RWPE2 (cell line): ENCODE data around the gene VAV1.
A peak's percentile ranks its signal among the peaks of the same experiment; 100 is the strongest.

Experiments
- ATAC-seq: fragments of 200-7000 bp; cut with Tn5 transposase; 3 replicates; pipeline ENCODE4 v1.9.1; 2021; ENCODE audit warnings: low read depth
- DNase-seq: peaks from one replicate; pipeline ENCODE4 v3.0.0-alpha.2; 2020; ENCODE audit warnings: low spot score
- H3K27ac ChIP-seq: fragments of 450-650 bp; 2 replicates; pipeline ENCODE4 v1.5.1; 2017; ENCODE audit warnings: mild to moderate bottlenecking; ENCODE audit not compliant: poor library complexity, severe bottlenecking
- H3K27me3 ChIP-seq: fragments of 250-450 bp; sonication (Bioruptor Pico); 2 replicates; pipeline ENCODE4 v1.5.1; 2021; ENCODE audit warnings: mild to moderate bottlenecking, moderate library complexity; ENCODE audit not compliant: insufficient read depth, poor library complexity, severe bottlenecking
- H3K36me3 ChIP-seq: fragments of 250-450 bp; sonication (Bioruptor Pico); 2 replicates; pipeline ENCODE4 v1.5.1; 2020; ENCODE audit warnings: low read depth, mild to moderate bottlenecking, moderate library complexity
- H3K4me1 ChIP-seq: fragments of 250-450 bp; sonication (Bioruptor Pico); 2 replicates; pipeline ENCODE4 v1.5.1; 2021; ENCODE audit warnings: mild to moderate bottlenecking, moderate library complexity; ENCODE audit not compliant: insufficient read depth, poor library complexity, severe bottlenecking
- H3K4me3 ChIP-seq: fragments of 250-450 bp; sonication (Bioruptor Pico); 2 replicates; pipeline ENCODE4 v1.5.1; 2021; ENCODE audit warnings: mild to moderate bottlenecking, moderate library complexity; ENCODE audit not compliant: severe bottlenecking
- H3K9me3 ChIP-seq: fragments of 250-450 bp; sonication (Bioruptor Pico); 2 replicates; pipeline ENCODE4 v1.5.1; 2021; ENCODE audit warnings: mild to moderate bottlenecking, moderate library complexity; ENCODE audit not compliant: severe bottlenecking
- CTCF ChIP-seq: fragments of 450-650 bp; IDR thresholded peaks from one replicate; pipeline ENCODE4 v1.5.1; 2017; ENCODE audit warnings: mild to moderate bottlenecking, moderate library complexity; ENCODE audit not compliant: poor library complexity, severe bottlenecking

Gene VAV1

GRCh38 chr19:6853868-6854267 lies 81.4 kb downstream of the VAV1 start:
- Histone ChIP-seq H3K9me3 (no peaks in the 10 kb centered on the region), H3K4me1 (no peaks in the 10 kb centered on the region), H3K4me3 (no peak overlapping the region), H3K36me3 (no peaks in the 10 kb centered on the region), H3K27ac (no peak overlapping the region), H3K27me3 (no peaks in the 10 kb centered on the region)
- DNase-seq (no peak), ATAC-seq (no peak)
- TF ChIP-seq CTCF: no peak

GRCh38 chr19:6854758-6855157 lies 82.2 kb downstream of the VAV1 start:
- no peak for TF ChIP-seq CTCF
- ATAC-seq: no peak

GRCh38 chr19:6856749-6857372 lies 84.4 kb downstream of the VAV1 start:
- no peak for ATAC-seq
- no peak for TF ChIP-seq CTCF
- Histone ChIP-seq H3K36me3 (no peaks in the 10 kb centered on the region), H3K27ac (no peak overlapping the region), H3K27me3 (no peaks in the 10 kb centered on the region), H3K4me3 (no peak overlapping the region), H3K9me3 (no peaks in the 10 kb centered on the region), H3K4me1 (no peaks in the 10 kb centered on the region)
- no peak for DNase-seq

More at GRCh38 chr19:6854758-6855157, 82.2 kb downstream of the VAV1 start:
- no peak for DNase-seq
- Histone ChIP-seq H3K9me3 (no peaks in the 10 kb centered on the region), H3K4me3 (no peak overlapping the region), H3K27me3 (no peaks in the 10 kb centered on the region), H3K4me1 (no peaks in the 10 kb centered on the region), H3K27ac (no peak overlapping the region), H3K36me3 (no peaks in the 10 kb centered on the region)

- ATAC-seq: peak; percentile 40; the same call in 1 of the 3 replicates
- no peak for DNase-seq
- H3K9me3 ChIP-seq: no peaks in the 10 kb centered on the region
- no peaks in the 10 kb centered on the region for H3K4me1 ChIP-seq
- H3K27me3 ChIP-seq: no peaks in the 10 kb centered on the region
- no peak overlapping the region for H3K4me3 ChIP-seq
- H3K36me3 ChIP-seq: no peaks in the 10 kb centered on the region
- H3K27ac ChIP-seq: no peak overlapping the region
- TF ChIP-seq CTCF: no peak
Observed at GRCh38 chr19:6861683-6862286, 89.3 kb downstream of the VAV1 start.

- no peaks in the 10 kb centered on the region for H3K27me3 ChIP-seq
- H3K4me1 ChIP-seq: no peaks in the 10 kb centered on the region
- ATAC-seq: peak; percentile 82
- peak overlapping the region; percentile 34 for H3K27ac ChIP-seq
- DNase-seq: peak; percentile 73
- TF ChIP-seq CTCF: peak; percentile 65
- H3K36me3 ChIP-seq: no peaks in the 10 kb centered on the region
- H3K4me3 ChIP-seq: no peak overlapping the region
- H3K9me3 ChIP-seq: no peaks in the 10 kb centered on the region
Observed at GRCh38 chr19:6862673-6863078, 90.2 kb downstream of the VAV1 start.
